MM.1S (cell line): ENCODE data around the gene TENM4.

Experiments used
- DNase-seq: peaks from one replicate; pipeline ENCODE4 v3.0.0-alpha.2; 2015
- H2AFZ ChIP-seq: fragments of 300-600 bp; sonication (generic); 2 replicates; pipeline ENCODE4 v1.6.0; 2016; ENCODE audit warnings: antibody characterized with exemption, low read length
- H3F3A ChIP-seq: fragments of 300-600 bp; sonication (generic); 2 replicates; pipeline ENCODE4 v1.6.1; 2016; ENCODE audit warnings: mild to moderate bottlenecking, antibody characterized with exemption, low read length, moderate library complexity, mixed read lengths; ENCODE audit not compliant: insufficient read depth
- H3K27ac ChIP-seq: fragments of 300-600 bp; sonication (generic); 2 replicates; pipeline ENCODE4 v1.5.1; 2016; ENCODE audit warnings: mild to moderate bottlenecking, low read length
- H3K27me3 ChIP-seq: fragments of 300-600 bp; sonication (generic); replicated peaks from 2 replicates; pipeline ENCODE4 v1.6.0; 2016; ENCODE audit warnings: low read length; ENCODE audit not compliant: insufficient read depth
- H3K36me3 ChIP-seq: fragments of 300-600 bp; sonication (generic); replicated peaks from 2 replicates; pipeline ENCODE4 v1.6.1; 2016; ENCODE audit warnings: mild to moderate bottlenecking, low read length, mixed read lengths; ENCODE audit not compliant: insufficient read depth
- H3K4me1 ChIP-seq: fragments of 300-600 bp; sonication (generic); 2 replicates; pipeline ENCODE4 v1.6.1; 2016; ENCODE audit warnings: low read length, mixed read lengths
- H3K4me2 ChIP-seq: fragments of 300-600 bp; sonication (generic); 2 replicates; pipeline ENCODE4 v1.6.0; 2016; ENCODE audit warnings: low read depth, low read length
- H3K4me3 ChIP-seq: fragments of 300-600 bp; sonication (generic); 2 replicates; pipeline ENCODE4 v1.5.1; 2016; ENCODE audit warnings: low read length, mixed read lengths
- H3K79me2 ChIP-seq: fragments of 300-600 bp; sonication (generic); 2 replicates; pipeline ENCODE4 v1.6.1; 2016; ENCODE audit warnings: mixed run types, low read length, mixed read lengths
- H3K9ac ChIP-seq: fragments of 300-600 bp; sonication (generic); 2 replicates; pipeline ENCODE4 v1.6.1; 2016; ENCODE audit warnings: low read length, mixed read lengths
- H3K9me2 ChIP-seq: fragments of 300-600 bp; sonication (generic); replicated peaks from 2 replicates; pipeline ENCODE4 v1.6.1; 2016; ENCODE audit warnings: mild to moderate bottlenecking, low read length, mixed read lengths; ENCODE audit not compliant: insufficient read depth
- H3K9me3 ChIP-seq: fragments of 300-600 bp; sonication (generic); replicated peaks from 2 replicates; pipeline ENCODE4 v1.6.1; 2016; ENCODE audit warnings: mild to moderate bottlenecking, low read length, mixed read lengths; ENCODE audit not compliant: insufficient read depth
- H4K20me1 ChIP-seq: fragments of 300-600 bp; sonication (generic); 2 replicates; pipeline ENCODE4 v1.6.1; 2016; ENCODE audit warnings: mild to moderate bottlenecking, low read length, moderate library complexity, mixed read lengths; ENCODE audit not compliant: insufficient read depth
- CTCF ChIP-seq: fragments of 300-600 bp; sonication (generic); IDR thresholded peaks from 2 replicates; pipeline ENCODE4 v1.5.1; 2016; ENCODE audit warnings: antibody characterized with exemption, low read length, mixed read lengths
- EZH2 ChIP-seq: fragments of 300-600 bp; sonication (generic); optimal IDR thresholded peaks from 2 replicates; pipeline ENCODE3; 2017; ENCODE audit warnings: low read depth, mild to moderate bottlenecking, antibody characterized with exemption, low read length, mixed read lengths
- EZH2phosphoT487 ChIP-seq: fragments of 300-600 bp; sonication (generic); IDR thresholded peaks from 2 replicates; pipeline ENCODE4 v1.6.1; 2018; ENCODE audit warnings: antibody characterized with exemption, low read length

The TENM4 gene

GRCh38 chr11:79121351-79121750, 319.5 kb downstream of the TENM4 start:
- H3K27me3 ChIP-seq: no peaks in the 10 kb centered on the region
- no peak for DNase-seq
- H3K36me3 ChIP-seq: no peaks in the 10 kb centered on the region
- H3K4me3 ChIP-seq: no peak overlapping the region
- H3F3A ChIP-seq: no peaks in the 10 kb centered on the region
- H3K9me3 ChIP-seq: no peaks in the 10 kb centered on the region
- TF ChIP-seq CTCF (no peak), EZH2 (no peak), EZH2phosphoT487 (no peak)
- H3K4me1 ChIP-seq: no peaks in the 10 kb centered on the region
- H3K27ac ChIP-seq: no peak overlapping the region
- H3K79me2 ChIP-seq: no peaks in the 10 kb centered on the region
- H3K4me2 ChIP-seq: no peak overlapping the region
- no peak overlapping the region for H2AFZ ChIP-seq
- no peaks in the 10 kb centered on the region for H3K9me2 ChIP-seq
- no peaks in the 10 kb centered on the region for H4K20me1 ChIP-seq
- no peak overlapping the region for H3K9ac ChIP-seq

GRCh38 chr11:79119491-79120284, 321.1 kb downstream of the TENM4 start:
- Histone ChIP-seq H3K79me2 (no peaks in the 10 kb centered on the region), H3K4me3 (no peak overlapping the region), H4K20me1 (no peaks in the 10 kb centered on the region), H3K36me3 (no peaks in the 10 kb centered on the region), H3K27ac (no peak overlapping the region), H3K9me3 (no peaks in the 10 kb centered on the region), H3K27me3 (no peaks in the 10 kb centered on the region), H3K4me2 (no peak overlapping the region), H3F3A (no peaks in the 10 kb centered on the region), H3K4me1 (no peaks in the 10 kb centered on the region), H2AFZ (no peak overlapping the region), H3K9me2 (no peaks in the 10 kb centered on the region), H3K9ac (no peak overlapping the region)
- TF ChIP-seq CTCF: no peak
- TF ChIP-seq EZH2: no peak
- no peak for TF ChIP-seq EZH2phosphoT487
- DNase-seq: no peak

- no peak for DNase-seq
- Histone ChIP-seq H3K4me2 (no peak overlapping the region), H3K27ac (no peak overlapping the region), H3F3A (no peaks in the 10 kb centered on the region), H3K27me3 (no peaks in the 10 kb centered on the region), H3K9me2 (no peaks in the 10 kb centered on the region), H4K20me1 (no peaks in the 10 kb centered on the region), H3K9me3 (no peaks in the 10 kb centered on the region), H3K4me3 (no peak overlapping the region), H3K9ac (no peak overlapping the region), H3K36me3 (no peaks in the 10 kb centered on the region), H3K79me2 (no peaks in the 10 kb centered on the region), H2AFZ (no peak overlapping the region), H3K4me1 (no peaks in the 10 kb centered on the region)
- TF ChIP-seq CTCF: no peak
- no peak for TF ChIP-seq EZH2phosphoT487
- no peak for TF ChIP-seq EZH2
Observed at GRCh38 chr11:79117488-79117887, 323.3 kb downstream of the TENM4 start.
